Stimulated activated CD8-positive, alpha-beta memory T cell treated with anti-CD3 and anti-CD28 coated beads, Interleukin-7, amount 100 ng/mL, for 48 hours (primary cell): ENCODE measurements around the gene UGT2B28.
"Not testable (repeated sequence)": the region's sequence is repeated elsewhere in the genome, so short reads cannot be mapped to it uniquely, and the experiment has no call there.

Source experiments
- DNase-seq, 2 donors: peaks; one replicate each; pipeline ENCODE4 v3.0.0-alpha.2; 2020; ENCODE audit warnings: low read depth in 1 of 2; ENCODE audit errors: extremely low read depth in 1 of 2

UGT2B28 gene

DNA sequence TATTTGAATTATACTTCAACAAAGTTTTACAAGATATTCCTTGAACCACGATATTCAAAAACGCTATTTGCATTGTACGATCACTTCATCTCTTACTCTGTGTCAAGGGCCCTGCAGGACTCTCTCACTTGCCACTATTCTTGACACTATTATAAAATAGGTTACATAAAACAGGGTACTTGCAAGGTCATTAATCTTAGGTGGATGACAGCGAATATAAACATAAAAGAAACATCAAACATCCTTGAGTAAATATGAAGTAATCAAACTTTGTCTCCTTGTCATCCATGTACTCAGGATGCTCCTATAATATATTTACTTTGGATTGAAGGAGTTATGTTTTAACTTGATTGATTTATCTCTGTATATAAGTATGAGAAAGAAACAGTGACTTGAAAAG, at the start of gene UGT2B28:
UGT2B28 (plus strand) TSS at position 395 of the 400 bp plus-strand sequence. CDS start 26 bp downstream, outside the sequence.
- DNase-seq, result not testable (repeated sequence)

DNA sequence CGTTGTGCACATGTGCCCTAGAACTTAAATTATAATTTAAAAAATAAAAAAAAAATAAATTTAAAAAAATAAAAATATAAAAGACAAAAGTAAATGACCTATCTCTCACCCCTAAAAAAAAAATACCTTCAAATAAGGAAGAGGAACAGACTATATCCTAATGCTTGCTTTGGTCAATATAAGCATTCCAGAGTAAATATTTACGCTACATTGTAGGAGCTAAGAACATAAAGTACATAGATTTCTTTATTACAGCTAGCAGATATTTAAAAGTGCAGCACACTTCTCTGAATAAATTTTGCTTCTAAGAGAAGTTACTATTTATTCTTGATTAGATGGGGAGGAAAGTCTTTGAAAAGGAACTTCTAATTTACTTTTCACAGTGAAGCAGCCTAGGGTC, 41.2 kb upstream of the UGT2B28 start:
- no peak for DNase-seq

DNA sequence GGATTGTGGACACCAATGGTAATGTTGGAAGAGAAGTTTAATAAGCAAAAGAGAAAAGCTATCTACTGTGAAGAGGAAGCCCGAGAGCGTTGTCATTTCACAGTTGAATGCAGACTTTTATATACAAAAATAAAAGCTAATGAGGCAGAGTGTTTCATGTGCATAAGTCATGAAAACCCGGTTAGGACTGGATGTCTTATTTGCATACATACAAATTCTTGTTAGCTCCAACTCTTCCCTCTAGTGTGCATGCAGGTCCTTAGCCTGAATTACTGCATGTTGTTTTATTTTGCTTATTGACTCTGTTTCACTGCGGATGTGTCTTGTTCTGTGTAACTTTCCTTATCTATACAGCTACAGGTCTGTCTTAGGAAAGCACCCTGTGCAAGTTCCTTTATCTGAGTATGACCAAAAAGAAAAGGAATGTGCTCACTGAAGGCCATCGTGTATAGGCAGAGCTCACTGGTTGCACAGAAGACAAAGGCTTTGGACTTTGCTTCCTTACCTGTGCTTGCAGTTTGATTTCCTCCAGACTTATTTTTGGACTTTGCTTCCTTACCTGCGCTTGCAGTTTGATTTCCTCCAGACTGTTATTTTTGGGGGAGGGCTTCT, 40.6 kb upstream of the UGT2B28 start:
- DNase-seq, result no peak

GRCh38 chr4:69240787-69241186, 39.5 kb upstream of the UGT2B28 start:
- not testable (repeated sequence) for DNase-seq

- DNase-seq, result not testable (repeated sequence)
These were observed 38.5 kb upstream of the UGT2B28 start for GRCh38 chr4:69241746-69242145.

- DNase-seq, result not testable (repeated sequence)
These were observed 37.6 kb upstream of the UGT2B28 start for GRCh38 chr4:69242562-69243240.

DNA sequence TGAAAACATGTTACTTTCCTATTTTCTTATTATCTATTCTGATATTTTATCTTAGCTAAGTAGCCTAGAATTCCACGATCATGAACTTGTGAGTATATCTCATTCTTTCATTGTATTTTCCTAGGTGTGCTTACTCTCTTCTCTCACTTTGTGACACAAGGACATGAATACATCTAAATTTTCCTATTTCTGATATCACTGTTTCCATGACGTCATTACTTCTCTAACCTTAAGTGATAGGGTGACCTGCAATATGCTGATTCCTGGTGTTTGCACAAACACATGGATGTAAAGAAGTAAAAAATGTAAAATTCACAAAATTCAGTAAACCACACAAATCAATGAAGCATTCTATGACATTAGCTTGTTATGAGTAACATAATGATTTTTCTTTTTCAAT, 29.4 kb upstream of the UGT2B28 start:
- DNase-seq, result not testable (repeated sequence)

- DNase-seq, result not testable (repeated sequence)
These were observed 27.0 kb upstream of the UGT2B28 start for GRCh38 chr4:69253147-69253772.

- DNase-seq, result not testable (repeated sequence)
These were observed 11.7 kb upstream of the UGT2B28 start for GRCh38 chr4:69268612-69269011.

GRCh38 chr4:69296356-69296755, 16.1 kb downstream of the UGT2B28 start:
- not testable (repeated sequence) for DNase-seq

DNA sequence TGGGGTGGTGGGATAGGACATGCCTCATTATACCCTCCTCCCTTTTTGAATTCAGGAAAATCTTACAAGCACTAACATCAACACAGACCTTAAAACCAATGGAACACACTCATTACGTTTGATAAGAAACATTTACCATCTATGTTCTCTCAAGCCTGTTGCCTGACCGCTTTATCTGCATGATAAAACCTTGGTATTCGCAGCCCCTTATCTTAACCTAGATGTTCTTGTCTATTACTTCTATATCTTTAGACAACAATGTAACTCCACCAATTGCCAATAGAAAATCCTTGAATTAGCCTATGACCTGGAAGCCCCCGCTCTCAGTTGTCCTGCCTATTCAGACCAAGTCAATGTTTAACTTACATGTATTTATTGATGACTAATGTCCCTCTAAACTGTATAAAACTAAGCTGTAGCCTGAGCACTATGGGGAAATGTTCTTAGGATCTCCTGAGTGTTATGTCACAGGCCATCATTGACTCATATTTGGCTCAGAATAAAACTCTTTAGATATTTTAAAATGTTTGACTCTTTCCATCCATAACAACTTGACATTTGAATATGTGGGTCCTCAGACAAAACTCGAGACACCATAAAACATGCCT, 28.3 kb downstream of the UGT2B28 start:
- not testable (repeated sequence) for DNase-seq

GRCh38 chr4:69309549-69310076, 29.3 kb downstream of the UGT2B28 start:
- DNase-seq, result not testable (repeated sequence)

DNA sequence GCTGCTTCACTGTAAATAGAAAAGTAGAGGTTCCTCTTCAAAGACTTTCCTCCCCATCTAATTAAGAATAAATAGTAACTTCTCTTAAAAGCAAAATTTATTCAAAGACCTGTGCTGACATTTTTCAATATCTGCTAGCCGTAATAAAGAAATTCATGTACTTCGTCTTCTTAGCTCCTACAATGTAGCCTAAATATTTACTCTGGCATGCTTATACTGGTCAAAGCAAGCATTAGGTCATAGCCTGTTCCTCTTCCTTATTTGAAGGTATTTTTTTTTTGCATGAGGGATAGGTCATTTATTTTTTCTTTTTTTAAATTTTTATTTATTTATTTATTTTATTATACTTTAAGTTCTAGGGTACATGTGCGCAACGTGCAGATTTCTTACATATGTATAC, 30.0 kb downstream of the UGT2B28 start:
- DNase-seq, result not testable (repeated sequence)

DNA sequence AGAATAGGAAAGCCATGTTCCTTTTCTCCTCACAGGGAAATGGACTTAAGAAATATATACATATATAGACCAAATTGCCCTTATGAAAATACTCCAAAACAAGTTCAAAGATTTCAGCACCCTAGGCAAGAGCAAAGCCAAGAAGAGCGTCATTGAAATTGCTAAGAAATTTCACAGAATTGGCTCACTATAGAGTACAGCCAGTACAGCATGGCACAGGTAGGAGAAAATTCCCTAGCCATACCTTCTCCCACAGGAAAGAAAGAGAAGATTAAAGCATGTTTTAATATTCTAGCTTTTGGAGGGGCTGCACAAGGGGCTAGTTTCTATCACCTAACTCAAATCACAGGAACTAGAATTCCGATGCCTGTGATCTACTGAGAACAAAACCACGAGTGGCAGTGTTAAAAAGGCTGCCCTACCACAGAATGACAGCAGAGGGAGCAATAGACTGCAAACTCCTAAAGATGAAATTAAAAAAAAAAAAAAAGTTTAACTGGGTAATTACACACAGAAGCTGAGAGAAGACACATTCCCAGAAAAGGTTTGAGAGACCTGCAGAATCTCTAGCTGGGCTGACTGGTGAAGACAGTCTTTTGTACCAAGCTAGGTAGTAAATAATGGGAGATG, 37.5 kb downstream of the UGT2B28 start:
- DNase-seq, result not testable (repeated sequence)

DNA sequence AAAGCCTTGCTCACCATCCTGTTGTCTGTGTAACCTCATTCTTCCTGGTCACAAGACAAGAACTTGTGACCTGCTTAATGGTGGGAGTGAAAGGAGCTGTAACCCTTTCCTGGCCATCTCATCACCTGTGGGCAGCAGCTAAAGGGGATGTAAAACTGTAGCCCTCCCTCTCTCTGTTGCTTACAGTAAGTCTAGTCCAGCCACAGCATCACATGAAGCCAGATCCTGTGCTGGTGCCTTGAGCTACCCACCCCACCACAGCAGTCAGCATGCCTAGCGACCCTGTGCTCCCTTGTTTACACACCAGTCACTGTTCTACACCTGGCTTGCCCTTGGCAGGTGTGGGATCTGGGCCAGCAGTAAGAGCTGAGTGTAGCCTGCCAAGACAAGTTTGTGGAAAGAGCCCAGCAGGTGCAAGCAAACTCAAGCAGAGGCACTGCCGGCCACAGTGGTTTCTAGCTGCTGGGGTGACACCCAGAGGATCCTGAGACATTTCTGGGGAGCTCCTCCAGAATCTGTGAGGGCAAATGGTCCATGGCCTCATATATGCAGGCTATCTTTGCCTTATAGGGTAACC, 41.0 kb downstream of the UGT2B28 start:
- DNase-seq, result no peak

GRCh38 chr4:69322055-69322454, 41.8 kb downstream of the UGT2B28 start:
- DNase-seq, result no peak

GRCh38 chr4:69323284-69323683, 43.0 kb downstream of the UGT2B28 start:
- DNase-seq, result no peak

DNA sequence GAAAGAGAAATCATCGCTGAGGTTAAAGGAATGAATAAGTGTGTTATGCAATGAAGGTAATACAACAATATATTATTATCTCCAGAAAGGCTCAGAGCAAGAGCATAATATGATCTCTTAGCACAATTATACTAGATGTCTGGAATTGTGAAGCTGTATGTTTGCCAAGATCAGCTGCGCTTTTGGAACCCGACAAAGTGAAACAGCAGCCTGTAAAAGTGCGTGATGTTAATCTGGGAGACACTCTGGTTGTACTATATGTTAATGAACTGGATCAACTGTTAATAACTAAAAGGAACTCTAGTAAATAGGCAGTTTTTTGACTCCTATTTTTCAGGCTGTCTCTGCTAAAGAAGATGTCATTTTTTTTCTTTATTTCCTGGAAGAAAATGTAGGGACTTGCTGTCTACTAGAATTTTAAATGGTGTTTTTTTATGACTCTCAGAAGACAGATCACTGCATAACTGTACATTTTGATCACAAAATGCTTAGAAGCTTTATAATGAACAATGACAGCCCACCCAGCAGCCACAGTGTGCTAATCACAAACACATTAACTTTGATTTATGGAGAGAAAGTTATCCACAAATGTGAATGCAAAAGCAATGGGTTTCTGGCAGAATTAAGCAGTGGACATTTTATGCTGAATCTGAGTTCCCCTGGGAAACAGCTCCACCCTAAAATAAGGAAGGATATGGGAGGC, 50.2 kb downstream of the UGT2B28 start:
- no peak for DNase-seq

GRCh38 chr4:69331304-69331703, 51.0 kb downstream of the UGT2B28 start:
- DNase-seq, result not testable (repeated sequence)

- not testable (repeated sequence) for DNase-seq
These were observed 55.2 kb downstream of the UGT2B28 start for GRCh38 chr4:69335485-69335884.
